Naive thymus-derived CD8-positive, alpha-beta T cell (primary cell): ENCODE measurements around the gene LMOD2. TPM values are rescaled to one million over a fixed set of nuclear protein-coding genes. Genes with fewer than 3 reads are reported as not detected.

Experiments
- ATAC-seq, 2 donors: fragments of 150-1000 bp; cut with Tn5 transposase in 1 of 2; sonication (Bioruptor Pico), chemical (Tn5 transposase) in 1 of 2; 1 replicate in 1 of 2; 2 replicates in 1 of 2; pipeline ENCODE4 v1.10.0; 2021; ENCODE audit warnings: mild to moderate bottlenecking in 2 of 2, moderate library complexity in 2 of 2
- POLR2A ChIA-PET: fragments of 350-600 bp; sonication (Branson Sonifier 250); formaldehyde crosslinking; loops from one replicate; lab custom pipeline; 2021; ENCODE audit warnings: antibody characterized with exemption; lab: Charles Lee
- DNase-seq, 10 donors: peaks; one replicate each; pipeline versions ENCODE4 v3.0.0 to v3.0.0-alpha.2; 2020 to 2022
- H3K27ac Mint-ChIP-seq, 10 donors: one replicate each; pipeline ENCODE4 v1.8.0; 2020 to 2022; ENCODE audit warnings: mild to moderate bottlenecking in 10 of 10, mixed read lengths in 10 of 10, moderate library complexity in 4 of 10, inconsistent platforms in 1 of 10
- H3K27me3 Mint-ChIP-seq, 5 donors: one replicate each; pipeline ENCODE4 v1.8.0; 2021 to 2022; ENCODE audit warnings: mixed read lengths in 5 of 5
- H3K36me3 Mint-ChIP-seq, 3 donors: one replicate each; pipeline ENCODE4 v1.8.0; 2020 to 2022; ENCODE audit warnings: mixed read lengths in 3 of 3, mild to moderate bottlenecking in 2 of 3, inconsistent platforms in 1 of 3
- H3K4me1 Mint-ChIP-seq, 4 donors: one replicate each; pipeline ENCODE4 v1.8.0; 2021 to 2022; ENCODE audit warnings: mixed read lengths in 4 of 4
- H3K4me3 Mint-ChIP-seq, 10 donors: one replicate each; pipeline ENCODE4 v1.8.0; 2020 to 2022; ENCODE audit warnings: mild to moderate bottlenecking in 10 of 10, mixed read lengths in 10 of 10, moderate library complexity in 6 of 10, inconsistent platforms in 1 of 10
- H3K9me3 Mint-ChIP-seq, 9 donors: one replicate each; pipeline ENCODE4 v1.8.0; 2020 to 2022; ENCODE audit warnings: mixed read lengths in 9 of 9, mild to moderate bottlenecking in 3 of 9, inconsistent platforms in 1 of 9, moderate library complexity in 1 of 9
- polyA plus RNA-seq, 3 donors: library from polyadenylated mRNA; unstranded; fragments of 300-500 nt; fragmentation: Illumina TruSeq; gene quantifications; one replicate each; pipeline ENCODE4 v1.2.3, GENCODE V29; 2021
- total RNA-seq, 8 experiments: library from RNA in 2 of 8; stranded (reverse) in 2 of 8; gene quantifications; one replicate each; pipeline ENCODE4 v1.2.3 and lab custom pipeline; 2021 to 2026

The LMOD2 gene
- total and polyA plus RNA-seq, 5 experiments from 2014 or later = 0.06 to 0.23 (median 0.20) TPM; not detected in 2

GRCh38 chr7:123662293-123662692 lies 6.6 kb downstream of the LMOD2 start:
- ATAC-seq = no peak
- H3K9me3 Mint-ChIP-seq = peaks cover 0 to 2% (median 0%) of the 10 kb centered on the region in 9 donors
- peaks cover 15 to 65% (median 33%) of the 10 kb centered on the region in 5 donors for H3K27me3 Mint-ChIP-seq
- H3K36me3 Mint-ChIP-seq = peaks cover 0 to 5% (median 0%) of the 10 kb centered on the region in 3 donors
- peaks cover 0 to 1% (median 0%) of the 10 kb centered on the region in 4 donors for H3K4me1 Mint-ChIP-seq
- no peak overlapping the region for H3K27ac Mint-ChIP-seq
- no peak overlapping the region for H3K4me3 Mint-ChIP-seq
- no peak for DNase-seq
- POLR2A ChIA-PET = no interaction called here

- DNase-seq (no peak), ATAC-seq (no peak)
- no peak overlapping the region for H3K4me3 Mint-ChIP-seq
- no peak overlapping the region for H3K27ac Mint-ChIP-seq
- H3K36me3 Mint-ChIP-seq = peaks cover 0 to 5% (median 0%) of the 10 kb centered on the region in 3 donors
- H3K9me3 Mint-ChIP-seq = peaks cover 0 to 2% (median 0%) of the 10 kb centered on the region in 9 donors
- POLR2A ChIA-PET = no interaction called here
- H3K27me3 Mint-ChIP-seq = peaks cover 15 to 65% (median 33%) of the 10 kb centered on the region in 5 donors
- peaks cover 0 to 1% (median 0%) of the 10 kb centered on the region in 4 donors for H3K4me1 Mint-ChIP-seq
These were observed 7.1 kb downstream of the LMOD2 start for GRCh38 chr7:123662755-123663154.

GRCh38 chr7:123663200-123663599 lies 7.5 kb downstream of the LMOD2 start:
- ATAC-seq = no peak

GRCh38 chr7:123665157-123665556 lies 9.5 kb downstream of the LMOD2 start:
- Mint-ChIP-seq H3K4me1 (peaks cover 0 to 1% (median 0%) of the 10 kb centered on the region in 4 donors), H3K27ac (no peak overlapping the region), H3K36me3 (peaks cover 0 to 5% (median 0%) of the 10 kb centered on the region in 3 donors), H3K27me3 (peaks cover 10 to 44% (median 26%) of the 10 kb centered on the region in 5 donors), H3K4me3 (no peak overlapping the region), H3K9me3 (no peaks in the 10 kb centered on the region)
- ATAC-seq (no peak), DNase-seq (no peak)
- POLR2A ChIA-PET = no interaction called here

More at GRCh38 chr7:123663200-123663599, 7.5 kb downstream of the LMOD2 start:
- H3K4me1 Mint-ChIP-seq = peaks cover 0 to 1% (median 0%) of the 10 kb centered on the region in 4 donors
- peaks cover 0 to 5% (median 0%) of the 10 kb centered on the region in 3 donors for H3K36me3 Mint-ChIP-seq
- POLR2A ChIA-PET = no interaction called here
- H3K9me3 Mint-ChIP-seq = no peaks in the 10 kb centered on the region
- H3K27ac Mint-ChIP-seq = no peak overlapping the region
- no peak overlapping the region for H3K4me3 Mint-ChIP-seq
- peaks cover 15 to 63% (median 33%) of the 10 kb centered on the region in 5 donors for H3K27me3 Mint-ChIP-seq
- DNase-seq = no peak

GRCh38 chr7:123665896-123666295 lies 10.2 kb downstream of the LMOD2 start:
- H3K4me1 Mint-ChIP-seq = peaks cover 0 to 1% (median 0%) of the 10 kb centered on the region in 4 donors
- H3K27me3 Mint-ChIP-seq = peaks cover 10 to 36% (median 22%) of the 10 kb centered on the region in 5 donors
- ATAC-seq = no peak
- no peaks in the 10 kb centered on the region for H3K9me3 Mint-ChIP-seq
- peaks cover 0 to 5% (median 0%) of the 10 kb centered on the region in 3 donors for H3K36me3 Mint-ChIP-seq
- no peak for DNase-seq
- POLR2A ChIA-PET = no interaction called here
- no peak overlapping the region for H3K4me3 Mint-ChIP-seq
- H3K27ac Mint-ChIP-seq = no peak overlapping the region

GRCh38 chr7:123666492-123666891 lies 10.8 kb downstream of the LMOD2 start:
- POLR2A ChIA-PET = no interaction called here
- no peak for ATAC-seq
- peaks cover 0 to 1% (median 0%) of the 10 kb centered on the region in 4 donors for H3K4me1 Mint-ChIP-seq

GRCh38 chr7:123669485-123669884 lies 13.8 kb downstream of the LMOD2 start:
- Mint-ChIP-seq H3K27me3 (peaks cover 0 to 7% (median 1%) of the 10 kb centered on the region in 5 donors), H3K9me3 (no peaks in the 10 kb centered on the region), H3K27ac (peak overlapping the region in 1 of 10 donors; percentile 37), H3K4me1 (no peaks in the 10 kb centered on the region), H3K4me3 (no peak overlapping the region), H3K36me3 (no peaks in the 10 kb centered on the region)
- DNase-seq (no peak), ATAC-seq (no peak)
- POLR2A ChIA-PET = no interaction called here

More at GRCh38 chr7:123666492-123666891, 10.8 kb downstream of the LMOD2 start:
- no peak for DNase-seq
- H3K4me3 Mint-ChIP-seq = no peak overlapping the region
- no peaks in the 10 kb centered on the region for H3K9me3 Mint-ChIP-seq
- no peak overlapping the region for H3K27ac Mint-ChIP-seq
- H3K36me3 Mint-ChIP-seq = peaks cover 0 to 5% (median 0%) of the 10 kb centered on the region in 3 donors
- H3K27me3 Mint-ChIP-seq = peaks cover 8 to 30% (median 20%) of the 10 kb centered on the region in 5 donors

- POLR2A ChIA-PET = no interaction called here
- ATAC-seq = no peak
- no peaks in the 10 kb centered on the region for H3K9me3 Mint-ChIP-seq
- no peak overlapping the region for H3K4me3 Mint-ChIP-seq
- no peaks in the 10 kb centered on the region for H3K36me3 Mint-ChIP-seq
- no peaks in the 10 kb centered on the region for H3K27me3 Mint-ChIP-seq
- H3K4me1 Mint-ChIP-seq = no peaks in the 10 kb centered on the region
- DNase-seq = no peak
- peak overlapping the region in 1 of 10 donors; percentile 27 for H3K27ac Mint-ChIP-seq
These were observed 17.6 kb downstream of the LMOD2 start for GRCh38 chr7:123673137-123673732.

- POLR2A ChIA-PET = no interaction called here
- Mint-ChIP-seq H3K27me3 (no peaks in the 10 kb centered on the region), H3K4me3 (no peak overlapping the region), H3K4me1 (no peaks in the 10 kb centered on the region), H3K36me3 (peaks cover 0 to 3% (median 0%) of the 10 kb centered on the region in 3 donors), H3K9me3 (no peaks in the 10 kb centered on the region), H3K27ac (peak overlapping the region in 1 of 10 donors; percentile 48)
- ATAC-seq = no peak
- no peak for DNase-seq
These were observed 18.2 kb downstream of the LMOD2 start for GRCh38 chr7:123673752-123674398.

GRCh38 chr7:123674399-123675180 lies 18.9 kb downstream of the LMOD2 start:
- ATAC-seq (no peak), DNase-seq (no peak)
- Mint-ChIP-seq H3K27me3 (no peaks in the 10 kb centered on the region), H3K4me3 (no peak overlapping the region), H3K27ac (no peak overlapping the region), H3K9me3 (no peaks in the 10 kb centered on the region), H3K36me3 (peaks cover 0 to 7% (median 0%) of the 10 kb centered on the region in 3 donors), H3K4me1 (no peaks in the 10 kb centered on the region)
- POLR2A ChIA-PET = no interaction called here

- Mint-ChIP-seq H3K4me3 (no peak overlapping the region), H3K27ac (no peak overlapping the region), H3K36me3 (peaks cover 0 to 10% (median 0%) of the 10 kb centered on the region in 3 donors), H3K27me3 (no peaks in the 10 kb centered on the region), H3K9me3 (no peaks in the 10 kb centered on the region), H3K4me1 (no peaks in the 10 kb centered on the region)
- ATAC-seq (no peak), DNase-seq (no peak)
- POLR2A ChIA-PET = no interaction called here
These were observed 19.5 kb downstream of the LMOD2 start for GRCh38 chr7:123675181-123675473.

- no peaks in the 10 kb centered on the region for H3K4me1 Mint-ChIP-seq
- H3K27me3 Mint-ChIP-seq = no peaks in the 10 kb centered on the region
- peaks cover 0 to 22% (median 0%) of the 10 kb centered on the region in 3 donors for H3K36me3 Mint-ChIP-seq
- H3K4me3 Mint-ChIP-seq = no peak overlapping the region
- POLR2A ChIA-PET = no interaction called here
- ATAC-seq (no peak), DNase-seq (no peak)
- H3K27ac Mint-ChIP-seq = peak overlapping the region in 1 of 10 donors; percentile 24
- no peaks in the 10 kb centered on the region for H3K9me3 Mint-ChIP-seq
These were observed 21.5 kb downstream of the LMOD2 start for GRCh38 chr7:123677061-123677715.
